B cell (primary cell): ENCODE results near the gene METRNL. TPM values are rescaled to one million over a fixed set of nuclear protein-coding genes. Genes with fewer than 3 reads are reported as not detected.

Experiments used
- ATAC-seq: fragments of 200-7000 bp; cut with Tn5 transposase; one replicate; pipeline ENCODE4 v1.10.0; 2021; ENCODE audit warnings: low read depth, mild to moderate bottlenecking, moderate number of reproducible peaks, moderate library complexity
- CTCF ChIA-PET: fragments of 350-600 bp; sonication (Branson Sonifier 250); formaldehyde crosslinking; loops from one replicate; lab custom pipeline; 2021; ENCODE audit warnings: antibody characterized with exemption, inconsistent platforms; lab: Charles Lee
- POLR2A ChIA-PET: fragments of 350-600 bp; sonication (Branson Sonifier 250); formaldehyde crosslinking; loops from one replicate; lab custom pipeline; 2021; ENCODE audit warnings: antibody characterized with exemption; lab: Charles Lee
- DNase-seq: peaks from one replicate; pipeline ENCODE4 v3.0.0; 2013
- H2AFZ ChIP-seq: 2 replicates; pipeline ENCODE4 v1.6.1; 2012; ENCODE audit warnings: mild to moderate bottlenecking, low read depth, low read length; ENCODE audit not compliant: insufficient read depth, poor library complexity, severe bottlenecking
- H3K27ac ChIP-seq, 2 donors: 1 replicate in 1 of 2; 2 replicates in 1 of 2; pipeline ENCODE4 v1.5.1; 2012 to 2013; ENCODE audit warnings: low read length in 2 of 2, mild to moderate bottlenecking in 2 of 2, moderate library complexity in 1 of 2
- H3K27me3 ChIP-seq, 4 experiments: fragments of 200-600 bp in 1 of 4; sonication (generic) in 1 of 4; replicated peaks in 1 of 4; 1 replicate in 2 of 4; 2 replicates in 2 of 4; pipeline versions ENCODE4 v1.6.1 to v1.7.0; 2013 to 2016; ENCODE audit warnings: low read length in 3 of 4, mild to moderate bottlenecking in 2 of 4, mixed read lengths in 1 of 4, moderate library complexity in 1 of 4; ENCODE audit not compliant: insufficient read depth in 4 of 4, control insufficient read depth in 3 of 4; ENCODE audit errors: control extremely low read depth in 1 of 4
- H3K36me3 ChIP-seq, 2 experiments: replicated peaks in 1 of 2; 1 replicate in 1 of 2; 2 replicates in 1 of 2; pipeline versions ENCODE4 v1.6.1 to v1.7.1; 2013; ENCODE audit warnings: low read length in 1 of 2; ENCODE audit not compliant: insufficient read depth in 2 of 2, control insufficient read depth in 1 of 2; ENCODE audit errors: control extremely low read depth in 1 of 2, extremely low read depth in 1 of 2
- H3K4me1 ChIP-seq, 2 donors: fragments of 200-600 bp in 1 of 2; sonication (generic) in 1 of 2; 1 replicate in 1 of 2; 2 replicates in 1 of 2; pipeline versions ENCODE4 v1.5.1 to v1.6.1; 2013 to 2017; ENCODE audit warnings: low read length in 2 of 2; ENCODE audit not compliant: control insufficient read depth in 2 of 2, insufficient read depth in 2 of 2
- H3K4me2 ChIP-seq: replicated peaks from 2 replicates; pipeline ENCODE3; 2012; ENCODE audit warnings: mild to moderate bottlenecking, low read depth, low read length; ENCODE audit not compliant: poor library complexity, severe bottlenecking
- H3K4me3 ChIP-seq, 5 experiments: fragments of 200-600 bp in 1 of 5; sonication (generic) in 1 of 5; 1 replicate in 3 of 5; 2 replicates in 2 of 5; pipeline versions ENCODE4 v1.5.1 to v1.7.0; 2011 to 2016; ENCODE audit warnings: low read length in 4 of 5, mild to moderate bottlenecking in 4 of 5, low read depth in 2 of 5, control low read depth in 1 of 5, moderate library complexity in 1 of 5; ENCODE audit not compliant: insufficient read depth in 1 of 5; ENCODE audit errors: control extremely low read depth in 1 of 5, extremely low read depth in 1 of 5
- H3K79me2 ChIP-seq: fragments of 200-600 bp; sonication (generic); one replicate; pipeline ENCODE4 v1.6.0; 2016; ENCODE audit warnings: low read length; ENCODE audit not compliant: control insufficient read depth, insufficient read depth
- H3K9ac ChIP-seq: fragments of 200-600 bp; sonication (generic); 2 replicates; pipeline ENCODE4 v1.6.1; 2017; ENCODE audit warnings: mild to moderate bottlenecking, low read length, moderate library complexity
- H3K9me3 ChIP-seq, 3 donors: one replicate each; pipeline versions ENCODE4 v1.6.1 to v1.7.1; 2013; ENCODE audit warnings: low read length in 2 of 3; ENCODE audit not compliant: control insufficient read depth in 2 of 3, insufficient read depth in 1 of 3; ENCODE audit errors: control extremely low read depth in 1 of 3
- H4K20me1 ChIP-seq: 2 replicates; pipeline ENCODE4 v1.6.0; 2012; ENCODE audit warnings: mild to moderate bottlenecking, low read length; ENCODE audit not compliant: insufficient read depth, control insufficient read depth, poor library complexity, severe bottlenecking
- H3K27ac Mint-ChIP-seq: one replicate; pipeline ENCODE4 v1.8.0; 2021; ENCODE audit warnings: mixed read lengths
- H3K27me3 Mint-ChIP-seq: one replicate; pipeline ENCODE4 v1.8.0; 2021; ENCODE audit warnings: mixed read lengths
- H3K4me1 Mint-ChIP-seq: one replicate; pipeline ENCODE4 v1.8.0; 2021; ENCODE audit warnings: mixed read lengths
- H3K4me3 Mint-ChIP-seq: one replicate; pipeline ENCODE4 v1.8.0; 2021; ENCODE audit warnings: mixed read lengths
- H3K9me3 Mint-ChIP-seq: one replicate; pipeline ENCODE4 v1.8.0; 2022; ENCODE audit warnings: mixed read lengths; ENCODE audit not compliant: insufficient read depth
- EZH2 ChIP-seq: IDR thresholded peaks from 2 replicates; pipeline ENCODE4 v1.6.1; 2012; ENCODE audit warnings: borderline replicate concordance, low read depth, mild to moderate bottlenecking, moderate library complexity, low read length; ENCODE audit not compliant: insufficient read depth, poor library complexity, severe bottlenecking
- WGBS: methylation state at CpG from one replicate; pipeline ENCODE4 v1.1.5; 2013; ENCODE audit warnings: missing lambda C conversion rate; ENCODE audit not compliant: insufficient coverage; 5-methylcytosine and 5-hydroxymethylcytosine counted together
- intact Hi-C: fragments of 100-400 bp; cut with micrococcal nuclease; formaldehyde crosslinking; loops from one replicate; pipeline ENCODE4 v1.10.0; 2022
- polyA plus RNA-seq: library from polyadenylated mRNA; depleted of rRNA; stranded (reverse); fragments of >200 nt; gene quantifications from 2 replicates; pipeline ENCODE4 v1.2.3, GENCODE V29; 2012
- total RNA-seq, 2 donors: library from RNA; stranded (reverse); fragments of 120-200 nt in 1 of 2; gene quantifications; 1 replicate in 1 of 2; 2 replicates in 1 of 2; pipeline versions ENCODE4 v1.2.3 to v1.2.4, GENCODE V29; 2013 to 2022
- TF ChIP-seq, protein P1 (sequence below): fragments of 200-600 bp; IDR thresholded peaks from one replicate; pipeline ENCODE4 v1.8.0; 2022; ENCODE audit warnings: antibody characterized with exemption, mild to moderate bottlenecking

Gene METRNL
- total and polyA plus RNA-seq, 2 donors (not counting 1 experiment from before 2014, with no cell fraction given) = 11.8 to 18.4 TPM

DNA sequence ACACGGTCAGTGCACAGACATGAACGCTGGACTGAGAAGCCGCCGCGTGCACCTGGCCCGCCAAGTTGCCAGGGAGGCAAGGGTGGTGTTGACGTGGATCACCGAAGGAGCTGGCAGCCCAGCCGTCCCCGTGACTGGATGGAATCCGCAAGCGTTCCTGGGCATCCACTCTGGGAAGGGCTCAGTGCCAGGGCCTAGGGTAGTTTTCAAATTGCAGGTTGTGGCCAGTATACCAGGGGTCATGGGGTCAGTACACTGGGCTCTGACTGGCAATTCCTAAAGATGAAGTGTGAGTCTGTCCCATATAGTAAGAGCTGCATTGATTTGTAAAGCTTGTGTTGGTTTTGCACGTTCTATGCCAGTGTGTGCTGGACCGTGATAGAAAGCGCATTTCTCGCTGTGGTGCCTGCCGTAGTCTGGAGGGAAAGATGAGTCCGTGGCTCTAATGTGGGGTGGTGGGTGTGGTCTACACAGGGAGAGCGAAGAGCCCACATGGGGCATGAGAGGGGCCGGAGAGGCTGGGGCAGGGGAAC is 21.1 kb upstream of the METRNL start:
- no peak overlapping the region for H2AFZ ChIP-seq
- no peaks in the 10 kb centered on the region for H4K20me1 ChIP-seq
- H3K27ac Mint-ChIP-seq = no peak overlapping the region
- 96% methylated on average over 20 of the region's 20 CpGs for WGBS
- no peak overlapping the region for H3K27ac ChIP-seq
- H3K4me3 Mint-ChIP-seq = no peak overlapping the region
- ChIA-PET POLR2A (interaction anchor here (0.6 kb wide), 1 partner anchor 135 kb away, joined by 4 read pairs; no protein-coding TSS in a partner anchor), CTCF (no interaction called here)
- no peaks in the 10 kb centered on the region for H3K36me3 ChIP-seq
- peaks cover 7% of the 10 kb centered on the region for H3K4me1 Mint-ChIP-seq
- H3K4me1 ChIP-seq = peaks cover 0 to 11% of the 10 kb centered on the region in 2 donors
- TF ChIP-seq, protein P1, sequence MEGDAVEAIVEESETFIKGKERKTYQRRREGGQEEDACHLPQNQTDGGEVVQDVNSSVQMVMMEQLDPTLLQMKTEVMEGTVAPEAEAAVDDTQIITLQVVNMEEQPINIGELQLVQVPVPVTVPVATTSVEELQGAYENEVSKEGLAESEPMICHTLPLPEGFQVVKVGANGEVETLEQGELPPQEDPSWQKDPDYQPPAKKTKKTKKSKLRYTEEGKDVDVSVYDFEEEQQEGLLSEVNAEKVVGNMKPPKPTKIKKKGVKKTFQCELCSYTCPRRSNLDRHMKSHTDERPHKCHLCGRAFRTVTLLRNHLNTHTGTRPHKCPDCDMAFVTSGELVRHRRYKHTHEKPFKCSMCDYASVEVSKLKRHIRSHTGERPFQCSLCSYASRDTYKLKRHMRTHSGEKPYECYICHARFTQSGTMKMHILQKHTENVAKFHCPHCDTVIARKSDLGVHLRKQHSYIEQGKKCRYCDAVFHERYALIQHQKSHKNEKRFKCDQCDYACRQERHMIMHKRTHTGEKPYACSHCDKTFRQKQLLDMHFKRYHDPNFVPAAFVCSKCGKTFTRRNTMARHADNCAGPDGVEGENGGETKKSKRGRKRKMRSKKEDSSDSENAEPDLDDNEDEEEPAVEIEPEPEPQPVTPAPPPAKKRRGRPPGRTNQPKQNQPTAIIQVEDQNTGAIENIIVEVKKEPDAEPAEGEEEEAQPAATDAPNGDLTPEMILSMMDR = no peak
- TF ChIP-seq EZH2 = no peak
- no peaks in the 10 kb centered on the region for H3K9me3 Mint-ChIP-seq
- peaks cover 0 to 3% (median 1%) of the 10 kb centered on the region in 4 experiments for H3K27me3 ChIP-seq
- no peaks in the 10 kb centered on the region for H3K9me3 ChIP-seq
- ATAC-seq (no peak), DNase-seq (no peak)
- H3K4me3 ChIP-seq = no peak overlapping the region
- no peaks in the 10 kb centered on the region for H3K79me2 ChIP-seq
- no peak overlapping the region for H3K4me2 ChIP-seq
- H3K27me3 Mint-ChIP-seq = peaks cover 9% of the 10 kb centered on the region
- no peak overlapping the region for H3K9ac ChIP-seq
- intact Hi-C loops = no loop called here

DNA sequence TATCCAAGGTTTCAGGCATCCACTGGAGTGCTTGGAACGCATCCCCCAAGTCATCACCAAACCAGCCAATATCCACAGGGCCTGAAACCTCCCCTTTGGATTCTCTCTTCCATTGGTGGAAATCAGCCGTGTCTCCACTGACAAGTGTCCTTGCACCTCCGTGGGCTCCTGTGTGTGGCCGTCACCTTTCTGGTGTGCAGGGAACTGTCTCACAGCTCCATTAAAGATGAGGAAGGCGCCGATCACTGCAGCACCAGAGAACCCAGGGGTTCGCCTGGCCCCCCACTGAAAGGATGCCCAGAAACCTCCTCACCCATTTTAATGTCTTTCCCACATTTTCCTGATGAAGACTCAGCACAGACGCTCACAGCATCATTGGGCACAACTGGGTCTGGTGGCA is 17.8 kb upstream of the METRNL start:
- H3K9me3 ChIP-seq = no peaks in the 10 kb centered on the region
- no peaks in the 10 kb centered on the region for H3K4me1 ChIP-seq
- WGBS = 89% methylated on average over 8 of the region's 8 CpGs
- no peak overlapping the region for H3K27ac ChIP-seq
- H3K36me3 ChIP-seq = no peaks in the 10 kb centered on the region
- ChIA-PET CTCF (no interaction called here), POLR2A (no interaction called here)
- H3K79me2 ChIP-seq = no peaks in the 10 kb centered on the region
- intact Hi-C loops = no loop called here
- H4K20me1 ChIP-seq = no peaks in the 10 kb centered on the region
- no peak overlapping the region for H3K4me2 ChIP-seq
- peaks cover 0 to 3% (median 1%) of the 10 kb centered on the region in 4 experiments for H3K27me3 ChIP-seq
- ATAC-seq (no peak), DNase-seq (no peak)
- Mint-ChIP-seq H3K4me1 (no peaks in the 10 kb centered on the region), H3K27ac (no peak overlapping the region), H3K27me3 (peaks cover 9% of the 10 kb centered on the region), H3K4me3 (no peak overlapping the region), H3K9me3 (no peaks in the 10 kb centered on the region)
- no peak overlapping the region for H2AFZ ChIP-seq
- no peak overlapping the region for H3K9ac ChIP-seq
- TF ChIP-seq, protein P1 = no peak
- no peak for TF ChIP-seq EZH2
- H3K4me3 ChIP-seq = no peak overlapping the region
